Lower leg skin (tissue), 4 donors: ENCODE data around the gene RASL10B. TPM values are rescaled to one million over a fixed set of nuclear protein-coding genes. Genes with fewer than 3 reads are reported as not detected.

Source experiments
- DNase-seq, 2 donors: peaks; one replicate each; pipeline ENCODE4 v3.0.0-alpha.2; 2019; ENCODE audit warnings: low spot score in 2 of 2
- H3K4me3 ChIP-seq: fragments of 200-600 bp; sonication (generic); 2 replicates; pipeline ENCODE4 v1.5.1; 2017; ENCODE audit warnings: mild to moderate bottlenecking, low read depth; ENCODE audit not compliant: poor library complexity, severe bottlenecking
- CTCF ChIP-seq, 3 donors: fragments of 450-650 bp; IDR thresholded peaks; one replicate each; pipeline ENCODE4 v1.5.1; 2016; ENCODE audit warnings: antibody characterized with exemption in 3 of 3, mild to moderate bottlenecking in 3 of 3, moderate library complexity in 2 of 3
- POLR2A ChIP-seq, 2 donors: fragments of 450-650 bp; IDR thresholded peaks; one replicate each; pipeline ENCODE4 v1.6.1; 2016 to 2017; ENCODE audit warnings: antibody characterized with exemption in 2 of 2, mild to moderate bottlenecking in 1 of 2, moderate library complexity in 1 of 2
- whole genome bisulfite sequencing, 2 donors: methylation state at CpG; one replicate each; pipeline ENCODE4 v1.1.5; 2018; 5-methylcytosine and 5-hydroxymethylcytosine counted together
- intact Hi-C: fragments of 100-400 bp; cut with DNase I; formaldehyde crosslinking; loops from one replicate; pipeline ENCODE4 v1.15.0; 2023; ENCODE audit warnings: low total_unique reads
- total RNA-seq, 4 donors: library from RNA; depleted of rRNA; stranded (reverse); fragments of >200 nt; gene quantifications; one replicate each; pipeline ENCODE4 v1.1.0, GENCODE V29; 2016

The RASL10B gene
- total RNA-seq, 4 donors from 2014 or later, result 0.66 to 2.4 (median 1.5) TPM

GRCh38 chr17:35727635-35728034 lies 3.8 kb upstream of the RASL10B start:
- intact Hi-C loops, result no loop called here
- 88 to 92% methylated on average over 5 of the region's 5 CpGs for WGBS, 2 donors
- DNase-seq, result no peak
- no peak overlapping the region for H3K4me3 ChIP-seq
- TF ChIP-seq POLR2A (IDR thresholded peaks at IDR 0.05) (no peak), CTCF (IDR thresholded peaks at IDR 0.05) (no peak)

GRCh38 chr17:35728551-35728950 lies 2.9 kb upstream of the RASL10B start:
- DNase-seq, result peak in 1 of 2 donors; percentile 74
- intact Hi-C loops, result no loop called here
- 81 to 88% methylated on average over 3 of the region's 3 CpGs for WGBS, 2 donors
- H3K4me3 ChIP-seq, result no peak overlapping the region
- TF ChIP-seq POLR2A (IDR thresholded peaks at IDR 0.05), result no peak
- TF ChIP-seq CTCF (IDR thresholded peaks at IDR 0.05), result no peak

GRCh38 chr17:35729405-35729833 lies 2.0 kb upstream of the RASL10B start:
- no peak for DNase-seq
- 75 to 80% methylated on average over 4 of the region's 4 CpGs for WGBS, 2 donors
- TF ChIP-seq POLR2A (IDR thresholded peaks at IDR 0.05) (no peak), CTCF (IDR thresholded peaks at IDR 0.05) (no peak)
- H3K4me3 ChIP-seq, result no peak overlapping the region
- intact Hi-C loops, result no loop called here

GRCh38 chr17:35730400-35731005 lies 936 bp upstream of the RASL10B start:
- WGBS, 2 donors, result 80 to 81% methylated on average over 10 of the region's 10 CpGs
- DNase-seq, result peak in 1 of 2 donors; percentile 60
- H3K4me3 ChIP-seq, result no peak overlapping the region
- intact Hi-C loops, result no loop called here
- no peak for TF ChIP-seq CTCF (IDR thresholded peaks at IDR 0.05)
- TF ChIP-seq POLR2A (IDR thresholded peaks at IDR 0.05), result no peak

- TF ChIP-seq POLR2A (IDR thresholded peaks at IDR 0.05), result no peak
- no peak for TF ChIP-seq CTCF (IDR thresholded peaks at IDR 0.05)
- DNase-seq, result peak in 1 of 2 donors; percentile 84
- WGBS, 2 donors, result 21 to 22% methylated on average over 18 to 37 of the region's 47 CpGs
- H3K4me3 ChIP-seq, result peak overlapping the region; percentile 40
- intact Hi-C loops, result no loop called here
Measured at GRCh38 chr17:35731917-35732805, 722 bp downstream of the RASL10B start.
